ENCODE measurements around the gene ACACB. TPM values are rescaled to one million over a fixed set of nuclear protein-coding genes. Genes with fewer than 3 reads are reported as not detected.

Gene ACACB
- total RNA-seq, 1 donor from 2014 or later, result 0.84 TPM

- no peaks in the 10 kb centered on the region for H3K36me3 ChIP-seq (ENCODE audit: control insufficient read depth, insufficient read depth, low read length)
- H3K27me3 ChIP-seq (ENCODE audit: control insufficient read depth, insufficient read depth, low read length), result no peaks in the 10 kb centered on the region
- TF ChIP-seq CTCF (IDR thresholded peaks at IDR 0.05; ENCODE audit: insufficient read depth, low read length, poor library complexity, severe bottlenecking), result no peak
- no peak overlapping the region for H3K4me3 ChIP-seq (ENCODE audit: low read depth, low read length)
- DNase-seq (ENCODE audit: low read depth), result no peak
Measured at GRCh38 chr12:109112720-109113465, 3.5 kb upstream of the ACACB start.

- no peak overlapping the region for H3K4me3 ChIP-seq (ENCODE audit: low read depth, low read length)
Measured at GRCh38 chr12:109113661-109114321, 2.6 kb upstream of the ACACB start.

DNA sequence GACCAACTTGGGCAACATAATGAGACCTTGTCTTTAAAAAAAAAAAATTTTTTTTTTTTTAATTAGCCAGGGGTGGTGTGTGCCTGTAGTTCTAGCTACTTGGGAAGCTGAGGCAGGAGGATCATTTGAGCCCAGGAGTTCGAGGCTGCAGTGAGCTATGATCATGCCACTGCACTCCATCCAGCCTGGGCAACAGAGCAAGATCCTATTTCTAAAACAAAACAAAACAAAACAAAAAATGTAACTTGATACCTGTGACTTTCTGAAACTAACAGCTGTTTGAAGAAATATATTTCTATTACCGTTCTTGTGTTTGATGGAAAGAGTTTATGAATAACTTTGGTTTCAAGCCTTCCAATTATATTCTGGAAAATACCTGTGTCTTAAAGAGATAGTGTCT lies 1.7 kb upstream of the ACACB start:
- Histone ChIP-seq H3K36me3 (ENCODE audit: control insufficient read depth, insufficient read depth, low read length) (no peaks in the 10 kb centered on the region), H3K4me3 (ENCODE audit: low read depth, low read length) (no peak overlapping the region), H3K27me3 (ENCODE audit: control insufficient read depth, insufficient read depth, low read length) (no peaks in the 10 kb centered on the region)
- no peak for DNase-seq (ENCODE audit: low read depth)
- TF ChIP-seq CTCF (IDR thresholded peaks at IDR 0.05; ENCODE audit: insufficient read depth, low read length, poor library complexity, severe bottlenecking), result no peak

More at GRCh38 chr12:109113661-109114321, 2.6 kb upstream of the ACACB start:
- TF ChIP-seq CTCF (IDR thresholded peaks at IDR 0.05; ENCODE audit: insufficient read depth, low read length, poor library complexity, severe bottlenecking), result no peak
- no peaks in the 10 kb centered on the region for H3K27me3 ChIP-seq (ENCODE audit: control insufficient read depth, insufficient read depth, low read length)
- DNase-seq (ENCODE audit: low read depth), result no peak
- H3K36me3 ChIP-seq (ENCODE audit: control insufficient read depth, insufficient read depth, low read length), result no peaks in the 10 kb centered on the region

- DNase-seq (ENCODE audit: low read depth), result no peak
- no peaks in the 10 kb centered on the region for H3K36me3 ChIP-seq (ENCODE audit: control insufficient read depth, insufficient read depth, low read length)
- no peak overlapping the region for H3K4me3 ChIP-seq (ENCODE audit: low read depth, low read length)
- no peak for TF ChIP-seq CTCF (IDR thresholded peaks at IDR 0.05; ENCODE audit: insufficient read depth, low read length, poor library complexity, severe bottlenecking)
- H3K27me3 ChIP-seq (ENCODE audit: control insufficient read depth, insufficient read depth, low read length), result no peaks in the 10 kb centered on the region
Measured at GRCh38 chr12:109115404-109115757, 1.0 kb upstream of the ACACB start.

GRCh38 chr12:109116611-109116949 lies 193 bp downstream of the ACACB start:
- no peak for DNase-seq (ENCODE audit: low read depth)
- Histone ChIP-seq H3K36me3 (ENCODE audit: control insufficient read depth, insufficient read depth, low read length) (no peaks in the 10 kb centered on the region), H3K27me3 (ENCODE audit: control insufficient read depth, insufficient read depth, low read length) (no peaks in the 10 kb centered on the region), H3K4me3 (ENCODE audit: low read depth, low read length) (no peak overlapping the region)
- TF ChIP-seq CTCF (IDR thresholded peaks at IDR 0.05; ENCODE audit: insufficient read depth, low read length, poor library complexity, severe bottlenecking), result no peak
